Measurements from ENCODE around the gene ARGFX.
"Not testable (repeated sequence)": the region's sequence is repeated elsewhere in the genome, so short reads cannot be mapped to it uniquely, and the experiment has no call there.

The ARGFX gene

DNA sequence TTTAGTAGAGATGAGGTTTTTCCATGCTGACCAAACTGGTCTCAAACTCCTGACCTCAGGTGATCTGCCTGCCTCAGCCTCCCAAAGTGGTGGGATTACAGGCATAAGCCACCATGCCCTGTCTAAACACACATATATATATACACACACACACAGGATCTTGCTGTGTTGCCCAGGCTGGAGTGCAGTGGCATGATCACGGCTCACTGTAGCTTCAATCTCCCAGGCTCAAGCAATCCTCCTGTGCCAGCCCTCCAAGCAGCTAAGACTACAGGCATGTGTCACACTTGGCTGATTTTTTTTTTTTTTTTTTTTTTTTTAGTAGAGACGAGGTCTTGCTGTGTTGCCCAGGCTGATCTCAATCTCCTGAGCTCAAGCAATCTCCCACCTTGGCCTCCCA lies 32.2 kb downstream of the ARGFX start:
- DNase-seq (ENCODE audit: low read depth), result not testable (repeated sequence)

DNA sequence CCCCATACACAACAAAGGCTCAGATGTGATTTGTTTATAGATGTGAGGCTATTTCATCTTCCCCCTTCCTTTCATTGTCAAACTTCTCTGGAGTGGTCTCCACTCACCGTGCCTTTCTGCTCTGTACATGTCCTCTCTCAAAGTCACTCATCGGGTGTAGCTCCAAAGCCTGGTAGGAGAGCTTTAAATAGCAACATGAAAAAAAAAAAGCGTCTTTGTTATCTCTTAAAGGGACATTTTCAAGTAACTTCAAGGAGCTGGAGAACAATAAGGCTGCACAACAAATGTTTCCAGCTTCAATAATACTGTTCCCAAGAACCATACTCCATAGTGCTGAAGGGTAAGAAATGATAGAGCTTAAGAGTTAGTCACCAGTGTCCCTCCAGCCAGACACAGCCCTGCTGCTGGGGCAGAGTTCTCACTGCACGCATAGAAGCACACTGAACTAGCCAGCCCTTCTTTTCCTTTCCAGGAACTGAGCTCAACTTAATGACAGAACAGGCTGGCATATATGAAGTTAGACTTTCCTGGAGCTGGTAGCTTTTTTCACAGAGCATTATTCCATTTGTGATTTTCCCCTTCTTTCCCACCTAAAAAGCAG lies 33.6 kb downstream of the ARGFX start:
- no peak for DNase-seq (ENCODE audit: low read depth)

GRCh38 chr3:121604759-121605158 lies 37.0 kb downstream of the ARGFX start:
- DNase-seq (ENCODE audit: low read depth), result no peak

GRCh38 chr3:121606106-121606505 lies 38.4 kb downstream of the ARGFX start:
- no peak for DNase-seq (ENCODE audit: low read depth)

Data from activated T-cell treated with anti-CD3 and anti-CD28 coated beads for 24 hours (primary cell).